Right ventricle myocardium inferior (tissue), 1 donor: Measurements from ENCODE around the gene SLC39A10. TPM values are rescaled to one million over a fixed set of nuclear protein-coding genes. Genes with fewer than 3 reads are reported as not detected.

ENCODE experiments used
- ATAC-seq: fragments of 200-7000 bp; cut with Tn5 transposase; one replicate; pipeline ENCODE4 v1.9.1; 2020; ENCODE audit warnings: mild to moderate bottlenecking, moderate library complexity
- DNase-seq: peaks from one replicate; pipeline ENCODE4 v3.0.0; 2021; ENCODE audit errors: missing footprints
- intact Hi-C: fragments of 100-400 bp; cut with DNase I; formaldehyde crosslinking; loops from one replicate; pipeline ENCODE4 v1.11.0; 2022
- long read RNA-seq: library from polyadenylated mRNA; unstranded; transcript quantifications from one replicate; pipeline ENCODE4 v2.0.0, GENCODE V29; 2021
- total RNA-seq: library from RNA; stranded (reverse); fragmentation: NEBNext Ultra II Directional; extraction: Animal tissue kit (Norgen Biotek cat#: 25700); gene quantifications from one replicate; pipeline ENCODE4 v1.2.1, GENCODE V29; 2021
- donor health status: DM: no; HTN: yes; CAD: no; lungs with severe emphysema.

SLC39A10 gene
- total RNA-seq = 7.1 TPM
- long read RNA-seq, full-length matches to known transcripts = 1 of 1 reads
- long read RNA-seq, partial matches to known transcripts = 0 of 1 reads
- long read RNA-seq, other reads (novel, unspliced or antisense) = 0 of 1 reads

GRCh38 chr2:195656859-195657633 is at the start of gene SLC39A10:
TSS of gene SLC39A10 (plus strand) at chr2:195657226. CDS start at chr2:195680043, 22,817 bp downstream.
- intact Hi-C loops = loop anchor here (5.0 kb wide), 1 partner anchor 65 kb away; no protein-coding TSS in a partner anchor
- ATAC-seq (peak; percentile 93), DNase-seq (peak; percentile 99)

- ATAC-seq = no peak
- intact Hi-C loops = loop anchor here (5.0 kb wide), 1 partner anchor 33 kb away; no protein-coding TSS in a partner anchor
Measured at GRCh38 chr2:195608768-195609454, 48.1 kb upstream of the SLC39A10 start.

GRCh38 chr2:195610717-195611116 is 46.3 kb upstream of the SLC39A10 start:
- ATAC-seq = no peak
- DNase-seq = no peak
- intact Hi-C loops = no loop called here

More at GRCh38 chr2:195608768-195609454, 48.1 kb upstream of the SLC39A10 start:
- no peak for DNase-seq

- intact Hi-C loops = no loop called here
- no peak for DNase-seq
- ATAC-seq = peak; percentile 65
Measured at GRCh38 chr2:195612611-195613495, 44.2 kb upstream of the SLC39A10 start.

- intact Hi-C loops = no loop called here
Measured at GRCh38 chr2:195613922-195614321, 43.1 kb upstream of the SLC39A10 start.

GRCh38 chr2:195619590-195619989 is 37.4 kb upstream of the SLC39A10 start:
- DNase-seq = no peak
- intact Hi-C loops = no loop called here
- no peak for ATAC-seq

More at GRCh38 chr2:195613922-195614321, 43.1 kb upstream of the SLC39A10 start:
- no peak for DNase-seq
- no peak for ATAC-seq

- no peak for DNase-seq
- intact Hi-C loops = no loop called here
Measured at GRCh38 chr2:195620501-195620900, 36.5 kb upstream of the SLC39A10 start.

GRCh38 chr2:195622966-195623365 is 34.1 kb upstream of the SLC39A10 start:
- ATAC-seq (no peak), DNase-seq (no peak)
- intact Hi-C loops = no loop called here

More at GRCh38 chr2:195620501-195620900, 36.5 kb upstream of the SLC39A10 start:
- no peak for ATAC-seq

- intact Hi-C loops = no loop called here
- DNase-seq (no peak), ATAC-seq (no peak)
Measured at GRCh38 chr2:195626507-195626906, 30.5 kb upstream of the SLC39A10 start.

- ATAC-seq (no peak), DNase-seq (no peak)
- intact Hi-C loops = no loop called here
Measured at GRCh38 chr2:195628666-195629065, 28.4 kb upstream of the SLC39A10 start.

- intact Hi-C loops = no loop called here
- ATAC-seq = peak; percentile 23
- no peak for DNase-seq
Measured at GRCh38 chr2:195632856-195633572, 24.0 kb upstream of the SLC39A10 start.

GRCh38 chr2:195633573-195633870 is 23.5 kb upstream of the SLC39A10 start:
- intact Hi-C loops = no loop called here
- ATAC-seq = no peak
- no peak for DNase-seq

- intact Hi-C loops = no loop called here
- DNase-seq = no peak
- ATAC-seq = no peak
Measured at GRCh38 chr2:195633974-195634373, 23.1 kb upstream of the SLC39A10 start.

GRCh38 chr2:195636890-195637289 is 20.1 kb upstream of the SLC39A10 start:
- intact Hi-C loops = no loop called here

GRCh38 chr2:195638750-195639149 is 18.3 kb upstream of the SLC39A10 start:
- DNase-seq (no peak), ATAC-seq (no peak)
- intact Hi-C loops = no loop called here

More at GRCh38 chr2:195636890-195637289, 20.1 kb upstream of the SLC39A10 start:
- DNase-seq = no peak
- no peak for ATAC-seq

GRCh38 chr2:195639238-195639858 is 17.7 kb upstream of the SLC39A10 start:
- ATAC-seq (no peak), DNase-seq (no peak)

GRCh38 chr2:195639959-195640358 is 17.1 kb upstream of the SLC39A10 start:
- intact Hi-C loops = loop anchor here (5.0 kb wide), 1 partner anchor 33 kb away; no protein-coding TSS in a partner anchor
- ATAC-seq = no peak
- no peak for DNase-seq

More at GRCh38 chr2:195639238-195639858, 17.7 kb upstream of the SLC39A10 start:
- intact Hi-C loops = no loop called here
